Amniotic stem cell (primary cell): Measurements from ENCODE around the gene CCDC200.
A peak's percentile ranks its signal among the peaks of the same experiment; 100 is the strongest.
"Not testable (repeated sequence)": the region's sequence is repeated elsewhere in the genome, so short reads cannot be mapped to it uniquely, and the experiment has no call there.

ENCODE experiments used
- DNase-seq: peaks from one replicate; lab custom pipeline; 2025; lab: John Stamatoyannopoulos, UW

Gene CCDC200

DNA sequence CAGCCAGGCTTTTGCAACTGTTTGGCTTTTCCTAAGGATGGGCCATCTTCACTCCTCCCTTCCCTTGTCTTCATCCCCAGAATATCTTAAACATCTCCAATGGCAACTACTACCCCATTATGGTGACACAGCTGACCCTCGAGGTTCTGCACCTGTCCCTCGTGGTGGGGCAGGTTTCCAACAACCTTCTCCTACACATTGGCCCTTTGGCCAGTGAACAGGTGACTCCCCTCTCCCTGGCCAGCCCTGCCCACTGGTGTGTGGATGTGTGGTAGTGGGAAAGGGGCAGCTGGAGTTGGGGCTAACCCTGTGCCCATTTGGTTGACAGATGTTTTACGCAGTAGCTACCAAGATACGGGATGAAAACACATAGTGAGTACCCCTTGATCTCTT lies 12.1 kb downstream of the CCDC200 start:
- DNase-seq = no peak

DNA sequence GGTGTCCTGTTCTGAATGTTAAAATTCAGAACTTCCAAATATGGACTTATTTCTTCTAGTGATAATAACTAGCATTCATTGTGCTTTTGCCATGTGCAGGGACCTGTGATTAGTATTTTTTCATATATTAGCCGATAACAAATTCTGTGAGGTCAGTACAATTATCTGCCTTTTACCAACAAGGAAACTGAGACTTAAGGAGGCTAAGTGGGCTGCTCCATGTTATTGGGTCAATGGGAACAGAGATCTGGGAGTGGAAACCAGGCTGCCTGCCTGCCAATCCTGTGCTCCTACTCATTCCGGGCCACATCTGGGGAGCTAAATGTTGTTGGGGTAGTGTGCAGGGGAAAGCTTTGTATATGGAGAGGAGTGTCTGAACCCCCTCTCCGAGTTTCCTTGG lies 13.1 kb downstream of the CCDC200 start:
- no peak for DNase-seq

DNA sequence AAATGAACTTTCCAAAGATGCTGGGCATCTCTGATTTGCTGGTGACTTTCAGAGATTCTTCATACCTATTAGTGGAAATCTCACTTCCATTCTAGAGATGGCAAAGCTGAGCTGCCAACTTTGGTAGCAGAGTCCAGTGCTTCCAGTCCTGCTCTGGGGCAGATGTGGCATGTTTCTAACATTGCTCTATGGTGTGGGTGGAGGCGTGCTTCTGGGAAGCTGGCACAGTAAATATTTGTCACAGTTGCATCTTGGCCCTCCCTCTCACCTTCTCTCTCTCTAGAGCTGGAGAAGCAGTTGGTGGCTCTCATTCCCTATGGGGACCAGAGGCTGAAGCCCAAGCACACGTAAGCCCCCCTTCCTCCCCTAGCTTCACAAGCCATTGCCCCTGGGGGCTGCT lies 14.9 kb downstream of the CCDC200 start:
- DNase-seq = no peak

DNA sequence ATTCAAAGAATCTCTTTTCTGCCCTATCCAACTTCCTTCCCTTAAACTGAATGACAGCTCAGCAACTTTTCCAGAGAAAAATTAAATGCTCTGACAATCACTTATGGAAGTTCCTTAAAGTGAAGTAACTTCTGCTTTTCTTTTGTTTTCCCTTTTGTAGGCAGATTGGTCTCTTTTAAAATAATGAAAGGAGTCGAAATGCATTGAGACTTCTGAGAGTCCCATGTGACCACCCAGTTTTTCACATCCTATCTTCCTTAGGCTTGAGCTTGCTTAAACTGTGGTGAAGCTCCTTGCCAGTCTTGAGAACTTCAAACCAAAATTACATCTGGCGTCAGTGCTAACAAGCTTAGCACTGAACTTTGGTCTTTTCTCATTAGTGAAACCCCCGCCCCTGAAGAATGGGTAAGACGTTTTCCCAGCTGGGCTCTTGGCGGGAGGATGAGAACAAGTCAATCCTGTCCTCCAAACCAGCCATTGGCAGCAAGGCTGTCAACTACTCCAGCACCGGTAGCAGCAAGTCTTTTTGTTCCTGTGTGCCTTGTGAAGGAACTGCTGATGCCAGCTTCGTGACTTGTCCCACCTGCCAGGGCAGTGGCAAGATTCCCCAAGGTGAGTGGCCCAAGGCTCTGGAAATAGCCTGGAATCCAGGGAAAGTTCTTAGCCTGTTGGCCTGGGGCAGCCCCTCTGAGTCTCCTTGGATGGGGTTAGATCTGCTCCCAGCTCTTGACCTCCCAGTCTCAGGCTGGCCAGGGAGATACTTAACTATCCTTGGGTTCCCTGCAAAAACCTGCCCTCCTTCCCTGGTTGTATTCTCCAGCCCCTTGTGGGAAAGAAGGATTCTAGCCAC lies 15.6 kb downstream of the CCDC200 start:
- DNase-seq = no peak

DNA sequence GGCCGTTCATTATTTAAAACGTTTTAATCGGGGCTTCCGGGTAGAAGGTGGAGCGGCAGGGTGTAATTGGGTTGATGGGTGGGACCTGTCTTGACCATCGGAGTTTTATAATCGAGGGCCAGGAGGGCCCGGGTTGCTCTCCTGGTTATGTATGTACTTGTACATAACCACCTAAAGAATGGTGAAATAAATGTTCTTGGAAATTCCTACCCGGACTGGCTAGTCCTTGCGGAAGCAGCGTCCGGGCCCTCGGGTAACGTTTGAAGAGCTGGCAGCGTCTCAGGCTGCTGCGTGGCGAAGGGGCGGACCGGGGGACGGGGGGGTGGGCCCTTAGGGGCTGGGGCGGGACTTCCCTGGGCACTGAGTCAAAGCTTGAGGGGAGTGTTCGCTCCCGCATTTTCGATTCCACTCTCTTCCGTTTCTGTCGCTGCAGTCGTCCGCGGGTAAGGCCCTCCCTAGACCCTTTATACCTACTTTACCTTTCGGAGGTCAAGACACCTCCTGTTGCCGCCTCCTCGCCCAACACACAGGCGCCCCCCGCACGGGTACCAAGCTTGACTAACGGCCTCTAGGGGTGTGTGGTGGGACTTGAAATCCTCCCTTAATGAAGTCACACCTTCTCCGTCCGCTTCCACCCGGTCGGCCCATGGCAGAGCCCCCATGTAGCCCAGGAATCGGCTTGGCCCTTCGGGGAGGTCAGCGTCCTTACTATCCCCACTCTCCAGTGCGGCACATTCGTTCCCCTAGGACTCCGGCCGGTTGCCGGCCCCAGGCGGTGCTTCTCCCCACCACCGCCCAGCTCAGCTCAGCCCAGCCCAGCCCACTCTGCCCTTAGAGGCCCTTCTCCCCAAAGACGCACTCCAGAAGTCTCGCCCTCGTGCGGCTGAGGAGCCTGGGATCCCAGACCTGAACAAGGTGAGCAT lies 16.7 kb downstream of the CCDC200 start, which contains the start of gene TMEM106A:
TMEM106A (plus strand) TSS at position 396 of the 923 bp plus-strand sequence. CDS start 1,167 bp downstream, outside the sequence.
- DNase-seq = peak; percentile 73

DNA sequence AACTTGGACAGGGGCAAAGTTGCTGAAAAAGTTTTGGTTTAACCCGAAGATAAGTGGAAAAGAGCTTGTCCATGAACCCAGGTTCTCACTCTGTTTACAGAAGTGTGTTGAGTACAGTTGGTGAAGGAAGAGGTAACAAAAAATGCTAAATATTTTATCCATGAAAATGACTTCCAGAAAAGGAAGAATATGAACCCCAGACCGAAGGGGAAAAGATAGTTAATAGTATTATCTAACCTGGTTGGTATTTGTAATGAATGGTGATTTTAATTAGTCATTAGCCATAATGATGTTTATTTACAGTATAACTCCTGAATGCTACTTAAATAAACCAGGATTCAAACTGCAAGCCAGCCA lies 17.3 kb downstream of the CCDC200 start:
- no peak for DNase-seq

DNA sequence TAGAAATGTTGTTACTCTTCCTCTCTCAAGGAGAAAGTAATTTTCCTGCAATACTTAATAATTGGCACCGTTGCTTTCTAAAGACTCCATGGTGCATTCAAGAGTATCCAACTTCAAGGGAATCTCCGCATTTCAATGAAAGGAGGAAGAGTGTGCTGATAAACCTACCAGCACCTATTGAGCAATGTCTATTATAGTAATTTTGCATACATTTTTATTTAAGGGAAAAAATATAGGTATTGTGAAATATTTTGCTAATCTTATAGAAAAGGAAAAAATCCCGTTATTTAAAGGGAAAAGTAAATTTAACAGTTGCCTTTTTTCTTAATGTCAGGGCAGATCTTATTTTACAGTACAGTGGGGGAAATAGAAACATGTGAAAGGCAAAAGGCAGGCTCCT lies 17.8 kb downstream of the CCDC200 start:
- DNase-seq = no peak

DNA sequence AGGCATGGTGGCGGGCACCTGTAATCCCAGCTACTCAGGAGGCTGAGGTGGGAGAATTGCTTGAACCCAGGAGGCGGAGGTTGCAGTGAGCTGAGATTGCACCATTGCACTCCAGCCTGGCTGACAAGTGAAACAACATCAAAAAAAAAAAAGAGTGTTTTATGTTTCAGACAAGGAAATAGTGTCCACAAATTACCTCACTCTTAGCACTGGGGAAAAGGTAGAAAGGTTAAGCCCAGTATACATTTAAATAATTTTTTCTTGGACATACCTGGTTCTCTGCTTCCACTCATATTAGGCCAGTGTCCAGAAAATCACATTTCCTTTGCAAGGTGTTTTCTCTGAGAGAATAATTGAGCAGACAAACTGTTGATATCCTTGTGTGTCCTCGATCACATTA lies 25.4 kb downstream of the CCDC200 start:
- not testable (repeated sequence) for DNase-seq

DNA sequence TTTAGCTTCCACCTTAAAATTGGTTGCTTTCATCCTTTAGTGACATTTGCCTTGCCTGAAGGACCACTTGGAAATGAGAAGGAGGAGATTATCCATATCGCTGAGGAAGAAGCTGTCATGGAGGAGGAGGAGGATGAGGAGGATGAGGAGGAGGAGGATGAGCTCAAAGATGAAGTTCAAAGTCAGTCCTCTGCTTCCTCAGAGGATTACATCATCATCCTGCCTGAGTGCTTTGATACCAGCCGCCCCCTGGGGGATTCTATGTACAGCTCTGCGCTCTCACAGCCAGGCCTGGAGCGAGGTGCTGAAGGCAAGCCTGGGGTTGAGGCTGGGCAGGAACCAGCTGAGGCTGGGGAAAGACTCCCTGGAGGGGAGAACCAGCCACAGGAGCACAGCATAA lies 28.3 kb downstream of the CCDC200 start:
- DNase-seq = no peak

DNA sequence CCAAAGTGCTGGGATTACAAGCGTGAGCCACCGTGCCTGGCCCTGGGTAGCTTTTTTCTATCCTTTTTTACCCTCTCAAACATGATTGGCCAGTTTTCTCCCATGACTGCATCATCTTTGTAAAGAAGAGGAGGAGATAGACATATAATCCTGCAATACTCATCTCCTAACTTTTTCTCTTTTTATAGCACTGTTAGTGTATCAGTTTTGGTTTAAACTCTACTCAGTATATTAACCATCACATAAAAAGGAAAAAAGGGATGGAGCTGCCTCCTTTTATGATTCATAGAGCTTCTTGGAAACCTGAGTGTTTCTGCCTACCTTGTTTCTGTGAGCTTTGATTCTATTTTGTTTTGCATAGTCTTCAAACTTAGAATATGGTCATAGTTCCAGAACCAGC lies 28.8 kb downstream of the CCDC200 start:
- DNase-seq = no peak

DNA sequence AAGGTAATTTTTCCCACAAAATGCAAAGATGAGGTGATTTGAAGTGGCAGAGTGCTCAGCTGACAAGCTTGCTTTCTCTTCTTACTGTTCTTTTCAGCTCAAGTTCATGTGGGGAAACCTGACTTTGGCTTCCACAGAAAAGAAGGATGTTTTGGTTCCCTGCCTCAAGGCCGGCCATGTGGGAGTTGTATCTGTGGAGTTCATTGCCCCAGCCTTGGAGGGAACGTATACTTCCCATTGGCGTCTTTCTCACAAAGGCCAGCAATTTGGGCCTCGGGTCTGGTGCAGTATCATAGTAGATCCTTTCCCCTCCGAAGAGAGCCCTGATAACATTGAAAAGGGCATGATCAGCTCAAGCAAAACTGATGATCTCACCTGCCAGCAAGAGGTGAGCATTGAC lies 35.2 kb downstream of the CCDC200 start:
- no peak for DNase-seq

DNA sequence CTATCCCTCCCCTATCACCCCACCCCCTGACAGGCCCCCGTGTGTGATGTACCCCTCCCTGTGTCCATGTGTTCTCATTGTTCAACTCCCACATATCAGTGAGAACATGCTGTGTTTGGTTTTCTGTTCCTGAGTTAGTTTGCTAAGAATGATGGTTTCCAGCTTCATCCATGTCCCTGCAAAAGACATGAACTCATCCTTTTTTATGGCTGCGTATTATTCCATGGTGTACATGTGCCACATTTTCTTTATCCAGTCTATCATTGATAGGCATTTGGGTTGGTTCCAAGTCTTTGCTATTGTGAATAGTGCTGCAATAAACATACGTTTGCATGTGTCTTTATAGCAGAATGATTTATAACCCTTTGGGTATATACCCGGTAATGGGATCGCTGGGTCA lies 41.8 kb downstream of the CCDC200 start:
- not testable (repeated sequence) for DNase-seq

DNA sequence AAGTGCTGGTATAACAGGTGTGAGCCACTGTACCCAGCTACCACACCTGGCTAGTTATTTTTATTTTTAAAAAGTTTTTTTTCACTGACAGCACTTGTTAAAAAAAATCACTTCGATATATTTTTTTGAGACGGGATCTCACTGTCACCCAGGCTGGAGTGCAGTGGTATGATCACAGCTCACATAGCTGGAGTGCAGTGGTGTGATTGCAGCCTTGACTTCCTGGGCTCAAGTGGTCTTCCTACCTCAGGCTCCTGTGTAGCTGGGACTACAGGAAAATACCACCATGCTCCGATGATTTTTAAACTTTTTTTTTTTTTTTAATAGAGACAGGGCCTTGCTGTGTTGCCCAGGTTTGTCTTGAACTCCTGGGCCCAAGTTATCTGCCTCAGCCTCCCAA lies 44.5 kb downstream of the CCDC200 start:
- no peak for DNase-seq

DNA sequence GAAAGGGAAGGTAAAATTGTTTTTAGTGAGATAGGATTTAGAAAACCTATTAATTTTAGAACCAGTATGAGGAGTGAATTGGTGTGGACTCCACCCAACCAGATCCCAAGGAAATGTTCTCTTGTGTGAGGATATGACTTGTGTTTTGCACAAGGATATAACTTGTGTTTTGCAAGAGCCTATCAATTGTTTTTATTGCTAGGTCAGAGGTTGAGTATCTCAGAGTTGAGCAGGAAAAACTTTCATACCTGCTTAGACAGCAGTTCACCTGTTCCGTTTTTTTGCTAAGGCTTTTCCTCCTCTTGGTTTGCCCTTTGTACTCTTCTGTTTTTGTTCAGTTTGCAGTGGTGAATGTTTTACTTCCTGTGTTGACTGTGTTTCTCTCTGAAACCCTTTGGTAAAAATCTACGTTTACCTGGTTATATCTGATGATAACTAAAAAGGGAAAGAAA lies 52.3 kb downstream of the CCDC200 start:
- DNase-seq = no peak

DNA sequence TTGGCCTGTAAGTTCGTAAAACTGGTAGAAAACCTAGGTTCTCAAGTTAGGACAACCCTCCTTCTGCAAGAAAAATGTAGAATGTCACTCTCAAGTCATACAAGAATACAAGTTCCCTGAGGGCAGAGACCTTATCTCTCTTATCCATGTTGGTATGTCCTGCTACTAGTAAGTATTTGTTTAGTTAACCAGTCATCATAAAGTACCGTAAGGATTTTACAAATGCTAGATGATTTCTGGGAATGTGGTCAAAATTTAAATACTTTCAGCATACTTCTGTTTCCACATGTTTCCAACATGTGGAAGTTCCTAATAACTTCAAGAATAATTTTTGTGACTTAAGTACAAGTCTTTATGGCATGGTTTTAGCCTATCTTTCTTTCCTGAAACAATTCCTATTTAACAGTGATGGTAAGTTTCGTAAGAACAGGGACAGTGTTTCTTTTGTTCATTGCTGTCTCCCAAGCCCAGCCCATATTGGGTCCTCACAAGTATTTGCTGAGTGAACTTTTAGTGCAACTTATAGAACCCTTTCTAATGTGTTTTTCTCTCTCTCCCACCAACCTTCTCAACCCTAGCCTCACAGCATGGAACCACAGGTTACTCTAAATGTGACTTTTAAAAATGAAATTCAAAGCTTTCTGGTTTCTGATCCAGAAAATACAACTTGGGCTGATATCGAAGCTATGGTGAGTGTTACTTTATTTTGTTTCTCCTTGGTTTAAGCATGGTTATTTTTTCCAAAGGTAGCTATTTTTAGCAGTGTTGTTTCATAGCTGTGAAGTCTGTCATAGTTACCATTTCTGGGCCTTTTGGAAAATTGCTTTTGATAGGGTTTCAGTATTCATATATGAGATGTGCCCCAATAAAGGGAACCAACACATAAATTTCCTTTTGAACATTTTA lies 53.0 kb downstream of the CCDC200 start:
- peak; percentile 58 for DNase-seq

DNA sequence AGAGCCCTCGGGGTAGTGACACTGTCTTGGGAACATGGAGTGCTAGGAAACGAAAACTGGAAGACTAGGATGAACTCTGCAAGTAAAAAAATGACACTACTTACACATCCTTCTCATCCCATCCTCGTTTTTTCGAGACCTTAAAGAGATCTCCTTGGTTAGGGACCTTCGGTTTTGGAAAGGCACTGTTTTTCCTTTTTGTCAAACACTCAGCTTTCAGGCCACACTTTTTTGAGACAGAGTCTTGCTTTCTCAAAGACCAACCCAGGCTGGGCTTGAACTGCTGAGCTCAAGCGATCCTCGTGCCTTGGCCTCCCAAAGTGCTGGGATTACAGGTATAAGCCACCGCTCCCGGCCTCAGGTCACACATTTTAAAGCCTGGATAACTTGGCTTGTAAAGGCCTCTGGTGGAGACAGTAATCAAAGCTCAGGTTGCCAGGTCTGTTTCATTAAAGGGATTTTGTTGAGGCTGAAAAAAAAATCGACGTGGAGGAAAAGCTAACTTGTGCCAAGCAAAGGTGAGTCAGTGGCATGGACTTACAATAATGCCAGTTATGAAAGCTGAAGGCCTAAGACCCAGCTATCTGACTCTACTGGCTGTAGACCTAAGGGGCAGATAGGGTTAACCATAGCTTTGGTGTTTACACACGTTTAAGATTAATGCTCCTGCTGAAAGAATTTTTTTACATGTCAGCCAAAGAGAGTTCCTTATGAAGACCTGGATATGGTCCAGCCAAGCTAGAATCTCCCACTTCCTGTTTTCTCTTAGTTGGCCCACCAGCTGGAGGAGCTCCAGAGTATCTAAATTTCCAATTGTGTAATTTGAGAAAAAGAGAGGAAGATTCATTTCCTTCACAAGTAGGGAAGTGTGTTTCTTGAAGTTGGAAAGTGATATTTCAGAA lies 56.6 kb downstream of the CCDC200 start:
- peak; percentile 75 for DNase-seq
